ENCODE results near the gene DOK5. TPM values are rescaled to one million over a fixed set of nuclear protein-coding genes. Genes with fewer than 3 reads are reported as not detected.

Gene DOK5
- total and polyA plus RNA-seq, 2 experiments from 2014 or later = 5.0 to 6.9 TPM

DNA sequence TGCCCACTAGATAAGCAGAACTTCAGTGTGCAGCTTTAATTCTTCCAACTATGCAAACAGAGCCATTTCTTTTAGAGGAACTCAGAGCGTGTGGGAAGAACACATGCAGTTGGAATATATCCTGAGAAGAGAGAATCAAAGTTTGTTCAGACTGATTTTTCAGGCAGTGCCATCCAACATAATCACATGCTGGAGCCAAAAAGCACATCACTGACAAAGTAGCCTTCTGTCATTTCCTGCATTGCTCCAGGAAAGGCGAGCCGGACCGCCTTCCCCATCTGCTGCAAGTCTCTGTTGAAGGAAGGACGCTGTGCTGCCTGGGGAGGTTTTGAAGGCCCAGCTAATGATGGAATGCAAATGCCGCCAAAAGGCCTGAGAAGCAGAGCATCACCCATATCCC lies 98.4 kb downstream of the DOK5 start:
- Mint-ChIP-seq H3K27me3 (ENCODE audit: insufficient read depth, low read depth, poor library complexity) (peaks cover 3% of the 10 kb centered on the region), H3K4me1 (peaks cover 3% of the 10 kb centered on the region; the same call in 2 of the 3 replicates), H3K9me3 (no peaks in the 10 kb centered on the region; the same call in 2 of the 3 replicates), H3K4me3 (no peak overlapping the region), H3K27ac (no peak overlapping the region), H3K36me3 (ENCODE audit: low read depth) (no peaks in the 10 kb centered on the region)
- H3K4me1 ChIP-seq (ENCODE audit: insufficient read depth) = no peaks in the 10 kb centered on the region
- TF ChIP-seq, protein P1, sequence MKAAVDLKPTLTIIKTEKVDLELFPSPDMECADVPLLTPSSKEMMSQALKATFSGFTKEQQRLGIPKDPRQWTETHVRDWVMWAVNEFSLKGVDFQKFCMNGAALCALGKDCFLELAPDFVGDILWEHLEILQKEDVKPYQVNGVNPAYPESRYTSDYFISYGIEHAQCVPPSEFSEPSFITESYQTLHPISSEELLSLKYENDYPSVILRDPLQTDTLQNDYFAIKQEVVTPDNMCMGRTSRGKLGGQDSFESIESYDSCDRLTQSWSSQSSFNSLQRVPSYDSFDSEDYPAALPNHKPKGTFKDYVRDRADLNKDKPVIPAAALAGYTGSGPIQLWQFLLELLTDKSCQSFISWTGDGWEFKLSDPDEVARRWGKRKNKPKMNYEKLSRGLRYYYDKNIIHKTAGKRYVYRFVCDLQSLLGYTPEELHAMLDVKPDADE (IDR thresholded peaks at IDR 0.05) = no peak
- TF ChIP-seq NANOG (IDR thresholded peaks at IDR 0.05; ENCODE audit: borderline replicate concordance) = no peak
- no peak for TF ChIP-seq STAT1 (IDR thresholded peaks at IDR 0.05; ENCODE audit: unreplicated experiment)
- no peak for TF ChIP-seq JUNB (IDR thresholded peaks at IDR 0.05; ENCODE audit: unreplicated experiment)
- TF ChIP-seq, protein P2, sequence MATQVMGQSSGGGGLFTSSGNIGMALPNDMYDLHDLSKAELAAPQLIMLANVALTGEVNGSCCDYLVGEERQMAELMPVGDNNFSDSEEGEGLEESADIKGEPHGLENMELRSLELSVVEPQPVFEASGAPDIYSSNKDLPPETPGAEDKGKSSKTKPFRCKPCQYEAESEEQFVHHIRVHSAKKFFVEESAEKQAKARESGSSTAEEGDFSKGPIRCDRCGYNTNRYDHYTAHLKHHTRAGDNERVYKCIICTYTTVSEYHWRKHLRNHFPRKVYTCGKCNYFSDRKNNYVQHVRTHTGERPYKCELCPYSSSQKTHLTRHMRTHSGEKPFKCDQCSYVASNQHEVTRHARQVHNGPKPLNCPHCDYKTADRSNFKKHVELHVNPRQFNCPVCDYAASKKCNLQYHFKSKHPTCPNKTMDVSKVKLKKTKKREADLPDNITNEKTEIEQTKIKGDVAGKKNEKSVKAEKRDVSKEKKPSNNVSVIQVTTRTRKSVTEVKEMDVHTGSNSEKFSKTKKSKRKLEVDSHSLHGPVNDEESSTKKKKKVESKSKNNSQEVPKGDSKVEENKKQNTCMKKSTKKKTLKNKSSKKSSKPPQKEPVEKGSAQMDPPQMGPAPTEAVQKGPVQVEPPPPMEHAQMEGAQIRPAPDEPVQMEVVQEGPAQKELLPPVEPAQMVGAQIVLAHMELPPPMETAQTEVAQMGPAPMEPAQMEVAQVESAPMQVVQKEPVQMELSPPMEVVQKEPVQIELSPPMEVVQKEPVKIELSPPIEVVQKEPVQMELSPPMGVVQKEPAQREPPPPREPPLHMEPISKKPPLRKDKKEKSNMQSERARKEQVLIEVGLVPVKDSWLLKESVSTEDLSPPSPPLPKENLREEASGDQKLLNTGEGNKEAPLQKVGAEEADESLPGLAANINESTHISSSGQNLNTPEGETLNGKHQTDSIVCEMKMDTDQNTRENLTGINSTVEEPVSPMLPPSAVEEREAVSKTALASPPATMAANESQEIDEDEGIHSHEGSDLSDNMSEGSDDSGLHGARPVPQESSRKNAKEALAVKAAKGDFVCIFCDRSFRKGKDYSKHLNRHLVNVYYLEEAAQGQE (IDR thresholded peaks at IDR 0.05; ENCODE audit: unreplicated experiment) = no peak
- TF ChIP-seq EZH2phosphoT487 (IDR thresholded peaks at IDR 0.05; ENCODE audit: unreplicated experiment) = no peak
- no peak for TF ChIP-seq ZNF331 (CRISPR knock-in tag; IDR thresholded peaks at IDR 0.05; ENCODE audit: low read depth)
- no peak for TF ChIP-seq CREB1 (CRISPR knock-in tag; IDR thresholded peaks at IDR 0.05; ENCODE audit: low read depth)
- TF ChIP-seq EZH2 (IDR thresholded peaks at IDR 0.05; ENCODE audit: low read depth, unreplicated experiment) = no peak
- TF ChIP-seq, protein P3, sequence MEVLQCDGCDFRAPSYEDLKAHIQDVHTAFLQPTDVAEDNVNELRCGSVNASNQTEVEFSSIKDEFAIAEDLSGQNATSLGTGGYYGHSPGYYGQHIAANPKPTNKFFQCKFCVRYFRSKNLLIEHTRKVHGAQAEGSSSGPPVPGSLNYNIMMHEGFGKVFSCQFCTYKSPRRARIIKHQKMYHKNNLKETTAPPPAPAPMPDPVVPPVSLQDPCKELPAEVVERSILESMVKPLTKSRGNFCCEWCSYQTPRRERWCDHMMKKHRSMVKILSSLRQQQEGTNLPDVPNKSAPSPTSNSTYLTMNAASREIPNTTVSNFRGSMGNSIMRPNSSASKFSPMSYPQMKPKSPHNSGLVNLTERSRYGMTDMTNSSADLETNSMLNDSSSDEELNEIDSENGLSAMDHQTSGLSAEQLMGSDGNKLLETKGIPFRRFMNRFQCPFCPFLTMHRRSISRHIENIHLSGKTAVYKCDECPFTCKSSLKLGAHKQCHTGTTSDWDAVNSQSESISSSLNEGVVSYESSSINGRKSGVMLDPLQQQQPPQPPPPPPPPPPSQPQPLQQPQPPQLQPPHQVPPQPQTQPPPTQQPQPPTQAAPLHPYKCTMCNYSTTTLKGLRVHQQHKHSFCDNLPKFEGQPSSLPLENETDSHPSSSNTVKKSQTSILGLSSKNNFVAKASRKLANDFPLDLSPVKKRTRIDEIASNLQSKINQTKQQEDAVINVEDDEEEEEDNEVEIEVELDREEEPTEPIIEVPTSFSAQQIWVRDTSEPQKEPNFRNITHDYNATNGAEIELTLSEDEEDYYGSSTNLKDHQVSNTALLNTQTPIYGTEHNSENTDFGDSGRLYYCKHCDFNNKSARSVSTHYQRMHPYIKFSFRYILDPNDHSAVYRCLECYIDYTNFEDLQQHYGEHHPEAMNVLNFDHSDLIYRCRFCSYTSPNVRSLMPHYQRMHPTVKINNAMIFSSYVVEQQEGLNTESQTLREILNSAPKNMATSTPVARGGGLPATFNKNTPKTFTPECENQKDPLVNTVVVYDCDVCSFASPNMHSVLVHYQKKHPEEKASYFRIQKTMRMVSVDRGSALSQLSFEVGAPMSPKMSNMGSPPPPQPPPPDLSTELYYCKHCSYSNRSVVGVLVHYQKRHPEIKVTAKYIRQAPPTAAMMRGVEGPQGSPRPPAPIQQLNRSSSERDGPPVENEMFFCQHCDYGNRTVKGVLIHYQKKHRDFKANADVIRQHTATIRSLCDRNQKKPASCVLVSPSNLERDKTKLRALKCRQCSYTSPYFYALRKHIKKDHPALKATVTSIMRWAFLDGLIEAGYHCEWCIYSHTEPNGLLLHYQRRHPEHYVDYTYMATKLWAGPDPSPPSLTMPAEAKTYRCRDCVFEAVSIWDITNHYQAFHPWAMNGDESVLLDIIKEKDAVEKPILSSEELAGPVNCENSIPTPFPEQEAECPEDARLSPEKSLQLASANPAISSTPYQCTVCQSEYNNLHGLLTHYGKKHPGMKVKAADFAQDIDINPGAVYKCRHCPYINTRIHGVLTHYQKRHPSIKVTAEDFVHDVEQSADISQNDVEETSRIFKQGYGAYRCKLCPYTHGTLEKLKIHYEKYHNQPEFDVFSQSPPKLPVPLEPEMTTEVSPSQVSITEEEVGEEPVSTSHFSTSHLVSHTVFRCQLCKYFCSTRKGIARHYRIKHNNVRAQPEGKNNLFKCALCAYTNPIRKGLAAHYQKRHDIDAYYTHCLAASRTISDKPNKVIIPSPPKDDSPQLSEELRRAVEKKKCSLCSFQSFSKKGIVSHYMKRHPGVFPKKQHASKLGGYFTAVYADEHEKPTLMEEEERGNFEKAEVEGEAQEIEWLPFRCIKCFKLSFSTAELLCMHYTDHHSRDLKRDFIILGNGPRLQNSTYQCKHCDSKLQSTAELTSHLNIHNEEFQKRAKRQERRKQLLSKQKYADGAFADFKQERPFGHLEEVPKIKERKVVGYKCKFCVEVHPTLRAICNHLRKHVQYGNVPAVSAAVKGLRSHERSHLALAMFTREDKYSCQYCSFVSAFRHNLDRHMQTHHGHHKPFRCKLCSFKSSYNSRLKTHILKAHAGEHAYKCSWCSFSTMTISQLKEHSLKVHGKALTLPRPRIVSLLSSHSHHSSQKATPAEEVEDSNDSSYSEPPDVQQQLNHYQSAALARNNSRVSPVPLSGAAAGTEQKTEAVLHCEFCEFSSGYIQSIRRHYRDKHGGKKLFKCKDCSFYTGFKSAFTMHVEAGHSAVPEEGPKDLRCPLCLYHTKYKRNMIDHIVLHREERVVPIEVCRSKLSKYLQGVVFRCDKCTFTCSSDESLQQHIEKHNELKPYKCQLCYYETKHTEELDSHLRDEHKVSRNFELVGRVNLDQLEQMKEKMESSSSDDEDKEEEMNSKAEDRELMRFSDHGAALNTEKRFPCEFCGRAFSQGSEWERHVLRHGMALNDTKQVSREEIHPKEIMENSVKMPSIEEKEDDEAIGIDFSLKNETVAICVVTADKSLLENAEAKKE (CRISPR knock-in tag; IDR thresholded peaks at IDR 0.05) = no peak
- TF ChIP-seq, protein P4, sequence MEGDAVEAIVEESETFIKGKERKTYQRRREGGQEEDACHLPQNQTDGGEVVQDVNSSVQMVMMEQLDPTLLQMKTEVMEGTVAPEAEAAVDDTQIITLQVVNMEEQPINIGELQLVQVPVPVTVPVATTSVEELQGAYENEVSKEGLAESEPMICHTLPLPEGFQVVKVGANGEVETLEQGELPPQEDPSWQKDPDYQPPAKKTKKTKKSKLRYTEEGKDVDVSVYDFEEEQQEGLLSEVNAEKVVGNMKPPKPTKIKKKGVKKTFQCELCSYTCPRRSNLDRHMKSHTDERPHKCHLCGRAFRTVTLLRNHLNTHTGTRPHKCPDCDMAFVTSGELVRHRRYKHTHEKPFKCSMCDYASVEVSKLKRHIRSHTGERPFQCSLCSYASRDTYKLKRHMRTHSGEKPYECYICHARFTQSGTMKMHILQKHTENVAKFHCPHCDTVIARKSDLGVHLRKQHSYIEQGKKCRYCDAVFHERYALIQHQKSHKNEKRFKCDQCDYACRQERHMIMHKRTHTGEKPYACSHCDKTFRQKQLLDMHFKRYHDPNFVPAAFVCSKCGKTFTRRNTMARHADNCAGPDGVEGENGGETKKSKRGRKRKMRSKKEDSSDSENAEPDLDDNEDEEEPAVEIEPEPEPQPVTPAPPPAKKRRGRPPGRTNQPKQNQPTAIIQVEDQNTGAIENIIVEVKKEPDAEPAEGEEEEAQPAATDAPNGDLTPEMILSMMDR (conservative IDR thresholded peaks at IDR 0.05; ENCODE audit: low read depth in 2 of 2) = no peak
- H3K4me2 ChIP-seq = no peak overlapping the region
- H3K27ac ChIP-seq (ENCODE audit: low read depth) = no peak overlapping the region
- H3K27me3 ChIP-seq (ENCODE audit: insufficient read depth) = no peaks in the 10 kb centered on the region
- no peaks in the 10 kb centered on the region for H3K9me2 ChIP-seq (ENCODE audit: insufficient read depth)
- H3K36me3 ChIP-seq (ENCODE audit: insufficient read depth) = no peaks in the 10 kb centered on the region
- H2AFZ ChIP-seq = no peak overlapping the region
- H3F3A ChIP-seq (replicated peaks; ENCODE audit: low read depth) = no peaks in the 10 kb centered on the region
- ATAC-seq (no peak), DNase-seq (ENCODE audit: low spot score) (no peak)
- H3K4me3 ChIP-seq = no peak overlapping the region
- H4K20me1 ChIP-seq (replicated peaks; ENCODE audit: insufficient read depth) = no peaks in the 10 kb centered on the region
- no peaks in the 10 kb centered on the region for H3K79me2 ChIP-seq (replicated peaks; ENCODE audit: insufficient read depth)

All from GM23338 (cell line).